Medulla oblongata (tissue), 1 donor: ENCODE measurements around the gene COL13A1.

Source experiments
- DNase-seq: peaks from one replicate; pipeline ENCODE4 v3.0.0-alpha.2; 2015; ENCODE audit errors: extremely low spot score

Gene COL13A1

GRCh38 chr10:69885379-69886013, 83.8 kb downstream of the COL13A1 start:
- peak; percentile 17 for DNase-seq

- DNase-seq: no peak
Observed at GRCh38 chr10:69888882-69889584, 87.3 kb downstream of the COL13A1 start.

DNA sequence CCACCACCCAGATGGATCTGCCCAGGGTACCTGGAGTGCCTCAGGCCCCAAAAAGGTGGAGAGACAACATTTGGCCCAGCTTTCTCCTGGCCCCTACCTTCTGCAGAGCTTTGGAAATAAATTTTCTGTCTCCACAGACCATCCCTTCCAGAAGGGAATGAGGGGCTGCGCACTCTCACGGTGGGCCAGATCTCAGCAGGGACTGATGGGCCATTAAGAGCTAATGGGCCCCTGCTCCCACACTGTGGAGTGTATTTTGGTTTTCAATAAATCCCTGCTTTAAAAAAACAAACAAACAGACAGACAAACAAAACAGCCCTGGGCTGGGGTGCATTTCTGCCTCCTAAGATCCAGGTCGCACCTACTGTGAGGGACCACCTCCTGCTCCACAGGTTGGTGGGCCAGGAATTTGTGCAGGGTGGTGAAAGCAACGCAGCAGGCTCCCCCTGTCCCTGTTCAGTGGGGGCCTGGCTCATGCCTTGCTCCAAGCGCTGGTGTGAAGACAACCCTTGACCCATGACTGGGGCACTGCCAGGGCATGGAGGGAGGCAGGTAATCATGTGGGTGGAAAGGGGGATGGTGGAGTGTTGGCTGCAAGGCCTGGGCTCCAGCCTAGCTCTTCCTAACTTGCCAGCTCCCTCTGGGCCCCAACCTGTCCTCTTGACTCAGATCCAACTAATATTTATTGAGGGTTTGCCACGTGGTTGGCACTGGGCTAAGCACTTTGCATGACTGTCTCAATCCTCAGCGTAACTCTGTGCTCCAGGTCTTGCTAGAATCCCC, 88.5 kb downstream of the COL13A1 start:
- no peak for DNase-seq

GRCh38 chr10:69891057-69891617, 89.4 kb downstream of the COL13A1 start:
- no peak for DNase-seq

DNA sequence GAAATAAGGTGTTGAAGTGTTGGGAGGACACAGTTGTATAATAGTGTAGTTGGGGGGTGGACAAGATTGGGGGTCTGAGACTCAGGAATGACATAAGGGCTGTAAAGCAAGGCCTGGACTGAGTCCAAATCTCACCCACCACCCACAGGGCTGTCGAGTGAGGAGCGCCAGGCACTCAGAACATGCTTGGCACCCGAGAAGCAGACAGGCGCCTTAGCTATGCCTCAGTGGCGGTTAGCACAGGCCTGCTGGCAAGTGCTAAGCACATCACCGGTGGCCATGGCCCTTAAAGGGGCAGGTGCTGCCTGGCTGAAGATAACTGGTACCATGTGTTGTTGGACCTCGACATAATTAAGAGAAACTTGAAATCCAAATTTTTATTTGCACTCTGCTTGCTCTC, 90.7 kb downstream of the COL13A1 start:
- no peak for DNase-seq

DNA sequence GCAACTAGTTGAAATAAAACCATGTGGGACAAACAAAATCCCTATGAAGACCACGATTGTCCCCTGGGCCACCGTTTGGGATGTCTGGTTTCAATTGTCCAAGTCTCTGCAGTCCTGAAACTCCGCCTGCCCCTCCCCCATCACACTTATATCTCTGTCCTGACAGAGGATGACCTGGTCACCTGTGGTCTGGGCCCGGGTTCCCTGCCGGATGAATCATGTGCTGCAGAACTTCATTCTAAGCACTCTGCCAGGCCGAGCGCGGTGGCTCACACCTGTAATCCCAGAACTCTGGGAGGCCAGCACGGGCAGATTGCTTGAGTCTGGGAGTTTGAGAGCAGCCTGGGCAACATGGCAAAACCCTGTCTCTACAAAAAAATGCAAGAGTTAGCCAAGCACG, 91.1 kb downstream of the COL13A1 start:
- no peak for DNase-seq

- DNase-seq: no peak
Observed at GRCh38 chr10:69893271-69893900, 91.7 kb downstream of the COL13A1 start.

DNA sequence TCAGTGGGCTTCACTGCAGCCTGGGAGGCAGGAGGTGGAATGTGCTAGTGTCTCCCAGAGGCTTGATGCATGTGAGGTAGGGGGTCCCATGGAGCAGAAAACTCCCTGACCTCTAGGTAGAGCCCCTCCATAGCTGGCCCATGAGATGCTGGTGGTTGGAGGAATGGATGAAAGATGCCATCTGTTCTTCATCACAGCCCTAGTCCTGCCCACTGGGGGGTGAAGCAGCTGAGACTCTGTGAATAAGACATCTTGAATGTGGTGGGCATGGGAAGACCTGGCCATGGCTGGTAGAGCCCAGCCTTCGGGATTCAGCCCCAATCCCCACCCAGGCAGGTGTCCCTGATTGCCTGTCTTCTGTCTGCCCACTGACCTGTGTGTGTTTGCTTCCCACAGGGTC, 92.5 kb downstream of the COL13A1 start:
- DNase-seq: no peak

- DNase-seq: no peak
Observed at GRCh38 chr10:69895759-69896158, 94.1 kb downstream of the COL13A1 start.

DNA sequence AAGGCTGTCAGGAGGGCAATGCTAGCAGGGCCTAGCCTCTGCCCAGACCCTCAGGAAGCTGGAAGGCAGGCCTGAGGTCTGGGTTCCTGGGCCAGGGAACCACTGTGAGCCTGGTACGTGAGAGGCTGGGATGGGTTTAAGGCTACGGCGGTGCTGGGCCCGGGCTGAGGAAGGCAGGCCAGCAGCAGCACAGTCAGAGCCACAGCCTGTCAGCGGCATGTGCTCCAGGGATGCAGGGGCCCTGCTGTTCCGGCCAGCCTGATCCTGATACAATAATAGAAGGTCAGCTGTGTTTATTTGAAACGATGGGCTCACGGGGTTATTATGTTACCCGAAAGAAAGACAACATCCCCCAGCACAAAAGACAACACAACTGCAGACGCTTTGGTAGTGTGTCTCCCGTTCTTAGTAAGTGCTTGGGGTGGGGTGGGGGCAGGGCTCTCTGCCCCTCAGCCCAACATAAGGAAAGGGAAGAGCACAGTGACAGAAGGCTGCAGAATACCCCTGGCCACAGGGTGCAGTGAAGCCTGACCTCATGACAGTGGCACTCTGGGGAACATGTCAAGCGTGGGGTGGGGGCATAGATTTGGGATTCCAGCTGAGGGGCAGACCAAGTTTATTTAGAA, 95.0 kb downstream of the COL13A1 start:
- DNase-seq: no peak

GRCh38 chr10:69897432-69897831, 95.7 kb downstream of the COL13A1 start:
- DNase-seq: no peak

DNA sequence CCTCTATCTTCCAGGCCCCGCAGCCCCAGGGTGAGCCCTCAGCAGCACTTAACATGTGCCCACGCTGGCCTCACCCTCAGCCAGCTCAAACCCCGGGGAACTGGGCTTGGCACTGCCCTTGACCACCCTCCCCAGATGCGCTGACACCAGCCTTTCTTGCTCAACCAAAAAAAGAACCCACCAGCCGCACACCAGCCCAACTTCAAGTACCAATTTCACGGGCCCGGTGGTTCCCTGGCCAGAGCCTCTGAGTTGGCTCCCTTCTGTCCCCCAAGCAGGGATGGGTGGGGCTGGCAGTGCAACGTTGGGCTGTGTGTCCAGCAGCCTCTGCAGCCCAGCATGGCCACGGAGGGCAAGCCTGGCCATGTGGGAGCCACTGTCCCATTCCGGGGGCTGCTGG, 96.3 kb downstream of the COL13A1 start:
- DNase-seq: no peak

DNA sequence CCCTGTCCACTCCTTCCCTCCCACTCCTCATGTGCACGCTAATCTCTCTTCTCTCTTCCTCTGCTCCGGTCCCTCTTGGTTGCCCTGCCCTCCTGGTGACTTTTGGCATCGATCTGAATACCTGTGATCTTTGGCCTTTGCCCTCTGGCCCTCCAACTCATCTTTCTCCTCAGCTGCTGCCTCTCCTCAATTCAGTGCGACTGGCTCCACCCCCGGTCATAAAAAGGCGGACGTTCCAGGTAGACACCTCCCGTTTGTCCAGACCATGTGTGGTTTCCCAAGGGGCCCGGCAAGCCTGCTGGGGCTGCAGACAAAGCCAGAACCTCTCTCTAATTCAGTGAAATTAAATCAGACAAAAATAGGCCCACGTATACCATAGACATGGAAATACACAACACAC, 96.8 kb downstream of the COL13A1 start:
- no peak for DNase-seq

DNA sequence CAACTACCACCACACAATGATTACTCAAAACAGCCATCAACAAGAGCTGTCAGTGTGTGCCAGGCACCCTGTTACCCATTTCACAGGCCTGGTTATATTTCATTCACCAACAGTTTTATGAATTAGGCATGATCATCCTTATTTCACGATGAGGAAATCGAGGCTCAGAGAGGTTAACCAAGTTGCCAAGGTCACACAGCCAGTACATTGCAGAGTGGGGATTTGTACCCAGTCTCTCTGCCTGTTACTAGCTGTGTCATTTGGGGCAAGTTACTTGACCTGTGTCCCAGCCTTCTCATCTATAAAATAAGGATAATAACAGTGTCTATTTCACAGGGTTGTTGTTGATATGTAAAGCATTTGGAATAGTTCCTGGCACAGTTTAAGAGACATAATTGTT, 97.2 kb downstream of the COL13A1 start:
- DNase-seq: no peak

GRCh38 chr10:69899727-69900595, 98.3 kb downstream of the COL13A1 start:
- no peak for DNase-seq

DNA sequence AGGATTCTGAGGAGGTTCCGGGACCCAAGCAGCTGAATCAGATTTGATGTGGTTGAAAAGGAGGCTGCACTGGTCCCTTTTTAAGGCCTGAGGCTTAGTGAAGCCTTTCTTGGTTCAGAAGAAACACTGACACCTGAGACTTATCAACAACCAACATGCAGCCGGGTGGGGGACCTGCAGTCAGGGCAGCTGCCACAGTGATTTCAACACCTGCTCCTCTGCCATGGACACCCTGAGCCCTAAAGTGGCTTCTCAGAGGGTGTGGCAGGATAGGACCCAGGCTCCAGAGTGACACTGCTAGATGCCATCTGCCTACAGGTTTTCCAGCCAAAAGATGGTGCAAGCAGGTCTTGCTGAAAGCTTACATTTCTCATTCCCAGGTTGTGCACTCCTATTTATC, 99.3 kb downstream of the COL13A1 start:
- no peak for DNase-seq

GRCh38 chr10:69901628-69902505, 100.2 kb downstream of the COL13A1 start:
- DNase-seq: peak; percentile 37

DNA sequence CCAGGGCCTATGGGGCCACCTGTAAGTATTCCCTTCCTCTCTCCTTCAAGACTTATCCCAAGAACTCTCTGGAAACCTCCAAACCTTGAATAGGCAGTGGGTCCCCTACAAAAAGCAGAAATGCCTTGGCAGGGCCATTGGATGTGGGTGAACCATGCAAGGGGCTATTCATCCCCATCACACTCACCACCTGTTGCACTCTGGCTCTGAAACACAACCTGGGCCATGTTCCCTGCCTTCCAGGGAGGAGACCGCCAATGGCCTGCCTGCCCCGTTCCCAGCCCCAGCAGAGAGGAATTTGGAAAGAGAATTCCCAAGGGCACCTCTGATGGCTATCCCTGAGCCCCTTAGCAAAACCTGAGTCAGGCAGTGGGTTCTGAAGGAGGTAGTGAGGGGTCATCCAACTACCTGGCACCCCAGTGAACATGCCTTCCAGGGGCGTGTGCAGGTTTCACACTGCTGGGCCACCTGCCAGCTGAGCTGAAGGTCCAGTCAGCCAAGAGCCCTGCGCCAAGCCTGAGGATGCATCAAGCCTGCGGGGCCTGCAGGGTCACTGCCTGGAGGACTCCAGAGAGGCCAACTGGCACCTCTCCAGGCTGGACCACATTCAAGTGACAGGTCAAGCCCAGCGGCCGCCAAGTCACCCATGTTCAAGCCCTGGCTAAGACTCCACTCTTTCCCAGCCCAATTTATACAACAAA, 101.3 kb downstream of the COL13A1 start:
- no peak for DNase-seq

DNA sequence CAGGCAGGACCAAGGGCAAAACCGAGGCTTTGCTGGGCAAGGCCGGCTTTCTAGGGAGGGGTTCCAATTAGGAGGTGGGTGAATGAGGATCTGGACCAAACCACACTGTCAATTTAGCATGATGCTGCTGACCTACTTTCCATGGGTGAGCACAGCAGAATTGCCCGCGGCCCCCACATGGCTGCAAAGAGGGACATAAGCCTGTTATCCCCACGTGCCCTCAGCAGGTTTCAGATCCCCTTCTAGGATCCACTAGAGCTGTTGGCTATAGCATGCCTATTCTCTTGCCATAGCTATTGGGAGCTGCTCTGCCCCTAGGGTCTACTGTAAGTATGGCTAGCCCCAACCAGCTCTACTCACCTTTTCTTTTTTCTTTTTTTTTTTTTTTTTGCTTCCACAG, 102.8 kb downstream of the COL13A1 start:
- no peak for DNase-seq
